Activated CD4-positive, CD25-positive, alpha-beta regulatory T cell treated with anti-CD3 and anti-CD28 coated beads, Interleukin-2, amount 50 U/mL, for 16 hours (primary cell): Measurements from ENCODE around the gene LTBP2.

ENCODE experiments used
- DNase-seq: peaks from one replicate; pipeline ENCODE4 v3.0.0-alpha.2; 2020; ENCODE audit warnings: low read depth, low spot score

Gene LTBP2

GRCh38 chr14:74611650-74612349 lies at the start of gene LTBP2:
Gene LTBP2 (minus strand): TSS chr14:74612237. CDS start chr14:74611944, 293 bp downstream.
- DNase-seq, result no peak

DNA sequence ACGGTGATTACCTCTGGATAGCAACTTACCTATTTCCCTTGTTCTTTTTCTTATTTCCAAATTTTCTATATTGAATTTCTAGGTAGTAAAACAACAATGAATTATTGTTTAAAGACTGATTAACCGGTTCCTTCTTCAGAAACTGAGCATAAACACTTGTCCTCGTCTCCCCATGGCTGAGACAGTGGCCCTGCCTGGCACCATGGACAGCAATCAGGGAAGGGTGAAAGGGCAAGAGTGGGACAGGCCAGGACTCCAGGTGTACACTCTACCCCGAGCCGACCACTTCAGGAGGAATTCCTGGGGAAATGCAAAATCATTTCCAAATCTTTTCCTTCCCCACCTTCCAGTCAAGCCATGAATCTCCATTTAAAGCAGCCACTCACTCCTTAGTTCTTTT lies 48.8 kb upstream of the LTBP2 start:
- DNase-seq, result no peak

DNA sequence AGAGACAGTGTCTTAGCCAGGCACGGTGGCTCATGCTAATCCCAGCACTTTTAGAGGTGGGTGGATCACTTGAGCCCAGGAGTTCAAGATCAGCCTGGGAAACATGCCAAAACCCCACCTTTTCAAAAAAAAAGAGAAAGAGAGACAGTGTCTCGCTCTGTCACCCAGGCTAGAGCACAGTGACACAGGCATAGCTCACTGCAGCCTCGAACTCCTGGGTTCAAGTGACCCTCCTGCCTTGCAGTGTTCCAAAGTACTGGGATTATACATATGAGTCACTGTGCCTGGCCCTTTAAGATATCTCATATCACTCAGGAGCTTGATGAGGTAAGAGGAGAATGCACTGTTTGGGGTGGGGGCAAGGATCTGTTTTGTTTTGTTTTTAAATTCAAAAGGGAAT lies 48.1 kb upstream of the LTBP2 start:
- no peak for DNase-seq

GRCh38 chr14:74658535-74659131 lies 46.6 kb upstream of the LTBP2 start:
- no peak for DNase-seq

DNA sequence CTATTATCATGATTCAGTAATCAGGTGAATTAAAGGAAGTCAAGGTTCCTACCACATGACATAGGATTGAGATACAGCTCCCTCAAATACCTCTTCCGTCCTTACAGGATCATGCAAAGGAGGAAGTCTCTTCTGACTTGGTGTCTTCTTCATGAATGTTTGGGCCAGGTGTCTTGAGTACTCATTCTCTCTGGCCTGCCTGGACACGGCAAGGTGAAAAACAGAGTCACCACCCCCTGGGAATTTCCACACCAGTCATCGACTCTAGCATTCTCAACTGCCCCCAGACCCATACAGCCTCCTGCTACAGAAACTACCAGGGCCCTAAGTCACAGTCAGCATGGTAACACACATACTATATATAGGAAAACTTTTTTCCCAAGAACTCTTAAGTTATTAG lies 44.9 kb upstream of the LTBP2 start:
- DNase-seq, result no peak

GRCh38 chr14:74655599-74656395 lies 43.8 kb upstream of the LTBP2 start:
- DNase-seq, result no peak

GRCh38 chr14:74654931-74655330 lies 42.9 kb upstream of the LTBP2 start:
- DNase-seq, result no peak

DNA sequence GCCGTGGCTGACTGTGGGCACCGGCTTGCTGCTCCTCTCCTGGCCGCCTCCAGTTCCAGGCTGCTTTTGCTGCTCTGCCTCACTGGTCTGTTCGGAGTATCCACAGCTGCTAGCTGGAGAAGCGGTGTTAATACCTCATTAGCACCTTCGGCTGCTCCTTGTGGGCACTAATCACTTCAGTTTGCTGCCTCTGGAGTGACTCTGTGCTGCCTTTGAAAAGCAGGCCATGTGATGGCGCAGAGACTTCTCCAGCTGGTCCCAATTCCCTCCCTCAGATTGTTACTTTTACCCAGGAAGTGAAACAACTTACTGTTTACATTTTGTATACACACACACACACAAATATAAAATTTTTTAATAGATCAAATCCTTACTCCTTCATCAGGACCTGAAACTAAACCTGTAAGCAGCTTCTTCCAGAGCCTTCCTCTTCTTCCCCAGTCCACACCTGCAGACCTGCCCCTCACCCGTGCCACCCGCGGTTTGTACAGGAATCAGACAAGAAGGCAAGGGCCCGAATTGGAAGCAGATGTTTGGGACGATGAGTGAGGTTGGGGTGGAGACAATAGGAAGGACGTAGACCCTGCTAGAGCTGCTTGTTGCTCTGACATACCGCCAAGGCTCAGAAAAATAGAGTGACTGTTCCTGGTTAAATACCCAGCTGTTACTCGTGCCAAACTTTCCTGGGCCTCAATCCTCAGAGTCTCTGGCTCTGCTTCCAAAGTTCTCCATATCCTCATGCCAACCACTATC lies 41.5 kb upstream of the LTBP2 start:
- no peak for DNase-seq

GRCh38 chr14:74652541-74652940 lies 40.5 kb upstream of the LTBP2 start:
- no peak for DNase-seq

GRCh38 chr14:74650927-74651686 lies 39.1 kb upstream of the LTBP2 start:
- DNase-seq, result no peak

- DNase-seq, result no peak
Observed at GRCh38 chr14:74649673-74650072, 37.6 kb upstream of the LTBP2 start.

- no peak for DNase-seq
Observed at GRCh38 chr14:74649167-74649566, 37.1 kb upstream of the LTBP2 start.

DNA sequence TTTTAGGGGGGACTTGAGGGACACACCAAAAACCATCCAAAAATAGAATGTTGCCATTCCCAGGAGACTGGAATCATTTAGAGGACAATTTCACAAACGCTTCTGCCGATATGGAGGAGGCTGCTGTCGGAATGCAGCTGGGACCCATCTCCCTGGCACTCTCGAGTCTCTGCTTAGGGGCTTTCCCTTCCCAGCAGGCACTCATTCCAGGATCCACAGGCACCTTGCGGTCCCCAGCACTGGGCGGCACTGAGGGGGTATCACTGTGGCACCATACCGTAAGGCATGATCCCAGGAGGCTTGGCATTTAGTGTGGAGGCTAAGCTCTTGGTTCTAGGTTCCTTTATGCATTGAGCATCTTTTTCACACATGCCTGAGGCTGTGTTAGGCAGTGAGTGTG lies 36.6 kb upstream of the LTBP2 start:
- no peak for DNase-seq

GRCh38 chr14:74647678-74648461 lies 35.8 kb upstream of the LTBP2 start:
- DNase-seq, result no peak

DNA sequence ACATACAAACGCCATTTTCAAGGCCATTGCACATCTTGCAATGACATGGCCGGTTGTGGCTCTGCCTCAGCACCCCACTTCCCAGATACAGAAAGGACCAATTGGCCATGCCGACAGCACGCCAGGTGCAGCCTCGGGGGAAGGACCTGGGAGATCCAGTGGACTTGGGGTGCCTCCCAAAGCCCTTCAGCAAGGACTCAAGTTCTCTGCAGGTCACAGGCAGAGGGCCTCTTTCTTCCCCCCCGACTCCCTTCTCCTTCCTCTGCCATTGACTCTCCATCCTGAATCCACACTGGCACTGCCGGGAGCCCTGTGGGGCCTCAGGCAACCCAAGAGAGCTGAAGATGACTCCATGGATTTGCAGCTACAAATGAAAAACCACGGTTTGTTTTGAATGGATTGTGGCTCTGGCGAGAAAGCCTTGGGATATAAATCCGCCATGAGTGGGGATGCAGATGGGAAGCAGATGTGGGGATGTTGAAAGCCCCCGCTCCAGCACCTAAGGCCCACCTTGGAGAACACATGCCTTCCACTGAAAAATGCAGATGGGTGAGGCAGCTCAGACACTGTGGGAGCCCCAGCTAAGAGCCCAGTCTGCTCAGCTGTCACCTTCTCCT lies 35.1 kb upstream of the LTBP2 start:
- no peak for DNase-seq

DNA sequence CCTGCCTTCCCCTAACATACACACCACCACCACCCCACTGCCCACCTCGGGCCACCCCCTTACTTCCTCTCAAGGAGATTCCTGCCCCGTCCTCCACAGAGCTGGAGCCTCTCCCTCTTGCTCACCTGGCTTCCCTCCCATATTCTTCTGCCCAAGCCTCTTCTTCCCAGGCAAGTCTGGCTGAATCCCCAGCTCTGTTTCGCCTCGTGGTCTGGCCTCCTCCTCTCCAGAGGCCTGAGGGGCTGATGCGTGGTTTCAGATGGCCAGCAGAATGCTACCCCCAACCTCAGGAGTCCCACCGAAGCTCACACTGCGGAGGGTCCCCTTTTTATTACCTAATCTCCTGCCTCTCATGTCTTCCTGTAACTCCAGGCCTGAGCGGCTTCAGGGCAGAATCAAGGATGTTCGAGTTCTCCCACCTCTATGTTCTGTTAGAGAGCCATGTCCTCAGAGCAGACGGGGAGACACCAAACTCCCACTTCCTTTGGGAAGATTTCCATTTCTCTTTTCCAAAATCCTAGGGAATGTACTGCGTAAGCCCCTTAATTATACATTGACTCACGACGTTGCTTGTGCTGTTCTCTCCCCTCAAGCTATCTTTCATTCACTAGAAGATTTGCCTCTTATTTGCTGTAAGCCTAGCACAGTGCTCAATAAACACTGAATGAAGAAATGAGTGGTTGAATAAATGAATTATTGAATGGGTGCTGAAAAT lies 33.9 kb upstream of the LTBP2 start:
- no peak for DNase-seq

DNA sequence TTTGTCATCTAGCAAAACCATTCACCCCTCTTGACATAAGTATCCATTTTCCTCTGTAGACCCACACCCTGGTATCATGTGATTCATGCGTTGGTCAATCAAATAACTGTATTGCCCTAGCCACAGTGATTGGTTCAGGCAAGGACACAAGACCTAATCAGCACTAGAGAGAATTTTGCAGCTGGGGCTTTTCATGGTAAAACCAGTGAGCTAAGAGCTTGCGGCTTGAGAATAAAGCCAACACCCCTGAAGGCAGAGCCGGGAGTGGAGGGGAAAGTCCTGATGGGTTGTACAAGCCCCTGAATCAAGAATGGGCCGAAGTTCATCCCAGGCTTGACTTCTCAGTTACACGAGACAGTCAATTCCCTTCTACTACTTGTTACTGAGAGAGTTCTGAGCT lies 33.2 kb upstream of the LTBP2 start:
- DNase-seq, result no peak

GRCh38 chr14:74641601-74642391 lies 29.8 kb upstream of the LTBP2 start:
- no peak for DNase-seq

DNA sequence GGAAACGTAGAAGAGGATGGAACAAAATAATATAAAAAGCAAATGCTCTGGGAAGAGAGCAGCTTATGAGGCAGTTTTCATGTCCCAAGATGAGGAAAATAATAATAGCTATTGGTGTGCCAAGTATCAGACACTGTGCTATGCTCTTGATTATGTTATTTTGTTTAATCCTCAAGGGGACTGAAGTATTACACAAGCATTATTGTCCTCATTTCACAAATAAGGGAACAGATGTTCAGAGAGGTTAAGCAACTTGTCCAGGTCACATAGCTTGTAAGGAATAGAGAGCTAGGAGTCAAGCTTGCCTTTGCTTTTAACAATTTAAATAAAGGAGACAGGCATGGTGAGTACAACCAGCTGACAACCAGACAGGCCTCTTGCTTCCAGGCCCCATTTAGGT lies 26.9 kb upstream of the LTBP2 start:
- no peak for DNase-seq
